Activated T-cell treated with anti-CD3 and anti-CD28 coated beads, Interleukin-2, amount 50 U/mL, for 1 hour (primary cell): ENCODE data around the gene CALHM4.

ENCODE experiments used
- DNase-seq: peaks from one replicate; pipeline ENCODE4 v3.0.0-alpha.2; 2020

The CALHM4 gene, protein sequence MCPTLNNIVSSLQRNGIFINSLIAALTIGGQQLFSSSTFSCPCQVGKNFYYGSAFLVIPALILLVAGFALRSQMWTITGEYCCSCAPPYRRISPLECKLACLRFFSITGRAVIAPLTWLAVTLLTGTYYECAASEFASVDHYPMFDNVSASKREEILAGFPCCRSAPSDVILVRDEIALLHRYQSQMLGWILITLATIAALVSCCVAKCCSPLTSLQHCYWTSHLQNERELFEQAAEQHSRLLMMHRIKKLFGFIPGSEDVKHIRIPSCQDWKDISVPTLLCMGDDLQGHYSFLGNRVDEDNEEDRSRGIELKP

DNA sequence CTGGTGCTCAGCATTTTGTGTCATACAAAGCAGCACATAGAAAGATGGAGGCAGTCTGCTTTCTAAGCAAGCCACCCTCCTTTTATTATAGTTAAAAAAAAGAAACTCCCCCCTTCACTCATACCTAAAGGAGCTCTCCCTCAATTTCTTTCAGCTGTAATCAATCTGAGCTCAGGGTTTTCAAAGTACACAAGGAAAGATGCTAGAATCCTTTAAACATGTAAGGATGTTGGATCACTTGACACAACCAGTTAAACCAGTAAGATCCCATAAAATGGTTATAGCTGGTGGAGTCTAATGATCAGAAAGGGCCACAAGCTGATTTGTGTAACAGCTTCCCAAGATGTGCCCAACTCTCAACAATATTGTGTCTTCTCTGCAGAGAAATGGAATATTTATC, at the start of gene CALHM4:
Gene CALHM4 (plus strand): TSS at position 301 of the 400 bp plus-strand sequence. CDS start 43 bp downstream, at position 344.
- DNase-seq = no peak

DNA sequence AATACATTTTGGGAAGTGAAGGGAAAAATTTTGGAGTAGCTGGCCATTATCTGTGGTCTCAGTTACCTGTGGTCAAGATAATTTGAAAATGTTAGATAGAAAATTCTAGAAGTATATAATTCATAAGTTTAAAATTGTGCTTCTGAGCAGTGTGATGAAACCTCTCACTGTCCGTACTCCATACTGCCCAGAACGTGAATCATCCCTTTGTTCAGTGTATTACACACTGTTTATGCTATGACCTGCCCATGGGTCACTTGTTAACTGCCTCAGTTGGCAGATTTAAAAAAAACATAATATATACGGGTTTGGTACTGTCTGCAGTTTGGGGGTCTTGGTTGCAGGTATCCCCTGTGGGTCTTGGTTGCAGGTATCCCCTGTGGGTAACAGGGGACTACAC, 46.2 kb upstream of the CALHM4 start:
- DNase-seq = no peak

GRCh38 chr6:116508527-116508926, 45.0 kb upstream of the CALHM4 start:
- no peak for DNase-seq

- DNase-seq = no peak
These were observed 42.0 kb upstream of the CALHM4 start, which contains the start of gene CALHM5 for GRCh38 chr6:116511424-116512110. TSS of gene CALHM5 (plus strand) at chr6:116511639. CDS start at chr6:116511697, 58 bp downstream.

GRCh38 chr6:116512111-116512559, 41.4 kb upstream of the CALHM4 start:
- no peak for DNase-seq

DNA sequence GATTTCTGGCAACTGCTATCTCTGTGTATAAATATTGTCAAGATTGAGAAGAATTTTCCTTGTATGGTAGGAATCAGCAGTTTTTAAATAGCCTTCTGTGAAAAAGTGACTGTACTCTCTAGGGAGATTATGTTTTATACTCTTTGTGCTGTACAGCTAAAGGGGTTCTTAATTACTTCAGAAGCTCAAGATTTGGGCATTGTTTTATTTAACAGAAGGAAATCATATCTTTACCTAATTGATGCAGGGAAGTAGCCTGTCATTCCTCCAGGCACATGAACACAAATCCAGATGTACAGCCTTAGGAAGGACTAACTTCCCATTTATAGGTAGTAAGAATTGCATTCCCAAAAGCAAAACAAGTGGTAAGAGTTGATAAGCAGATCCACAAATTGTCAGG, 40.8 kb upstream of the CALHM4 start:
- DNase-seq = no peak

GRCh38 chr6:116513224-116513875, 40.2 kb upstream of the CALHM4 start:
- no peak for DNase-seq

DNA sequence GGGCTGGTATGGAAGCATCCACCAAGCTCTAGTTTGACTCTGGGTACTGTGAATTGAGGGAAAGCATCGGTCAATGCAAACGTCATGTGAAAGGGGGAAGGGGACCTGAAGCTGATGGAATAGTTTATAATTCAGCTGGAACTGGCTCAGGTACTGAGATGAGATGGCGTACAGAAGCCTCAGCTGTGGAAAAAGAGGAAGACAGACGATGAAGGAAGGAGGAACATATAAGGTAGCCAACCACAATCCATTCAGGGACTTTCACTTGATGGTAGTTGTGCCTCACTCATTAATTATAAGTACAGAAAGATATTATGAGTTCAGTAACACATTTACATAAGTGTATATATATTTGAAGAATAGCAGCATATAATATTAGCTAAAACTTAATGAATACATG, 39.4 kb upstream of the CALHM4 start:
- DNase-seq = no peak

DNA sequence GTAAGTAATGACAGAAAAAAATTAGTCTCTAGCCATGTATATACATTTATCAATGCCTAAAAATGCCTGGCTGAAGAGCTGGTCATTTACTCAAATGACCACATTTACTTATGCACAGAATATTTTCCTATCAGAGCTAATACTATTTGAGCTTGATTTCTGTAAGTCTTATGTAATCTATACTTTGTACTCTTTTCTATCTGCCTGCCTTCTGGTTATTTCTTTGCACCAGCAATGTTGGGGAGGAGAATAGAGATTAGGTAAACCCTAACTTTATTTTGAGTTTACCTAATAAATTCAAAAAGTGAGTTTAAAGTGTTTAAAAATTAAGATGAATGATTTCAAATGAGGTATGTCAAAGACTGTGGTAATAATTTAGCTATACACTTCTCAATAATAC, 38.4 kb upstream of the CALHM4 start:
- DNase-seq = no peak

DNA sequence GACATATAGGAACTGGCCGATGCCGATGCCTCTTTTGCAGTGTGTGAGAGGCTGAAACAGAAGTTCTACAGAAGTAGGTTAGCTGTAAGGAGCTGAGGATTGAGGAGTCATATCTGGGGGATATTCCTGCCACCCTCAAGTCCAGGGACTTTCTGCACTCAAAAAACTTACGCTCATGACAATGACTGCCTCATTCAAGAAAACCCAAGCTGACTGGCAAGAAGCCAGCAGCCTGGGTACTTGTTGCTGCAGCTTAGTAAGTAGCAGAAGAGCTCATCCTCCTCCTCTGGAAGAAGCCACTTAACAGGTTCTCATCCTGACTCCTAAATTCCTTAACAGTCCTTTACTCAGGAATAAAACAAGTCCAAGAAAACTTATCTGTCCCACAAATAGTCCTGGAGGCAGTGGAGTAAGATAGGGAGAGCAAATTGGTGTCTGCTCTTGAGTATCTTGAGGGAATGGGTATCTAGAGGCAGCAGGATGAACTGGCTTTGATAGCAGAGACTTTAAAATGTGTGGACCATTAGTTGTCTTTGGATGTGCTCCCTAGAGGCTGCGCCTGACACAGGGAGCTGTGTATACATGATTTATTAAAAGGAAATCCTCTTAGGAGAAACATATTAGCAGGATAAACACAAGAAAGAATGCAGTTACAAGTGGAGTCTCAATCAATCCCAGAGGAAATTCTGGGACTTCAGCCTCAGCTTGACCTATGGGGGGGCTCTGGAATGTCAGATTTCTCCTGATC, 34.8 kb upstream of the CALHM4 start:
- DNase-seq = no peak

DNA sequence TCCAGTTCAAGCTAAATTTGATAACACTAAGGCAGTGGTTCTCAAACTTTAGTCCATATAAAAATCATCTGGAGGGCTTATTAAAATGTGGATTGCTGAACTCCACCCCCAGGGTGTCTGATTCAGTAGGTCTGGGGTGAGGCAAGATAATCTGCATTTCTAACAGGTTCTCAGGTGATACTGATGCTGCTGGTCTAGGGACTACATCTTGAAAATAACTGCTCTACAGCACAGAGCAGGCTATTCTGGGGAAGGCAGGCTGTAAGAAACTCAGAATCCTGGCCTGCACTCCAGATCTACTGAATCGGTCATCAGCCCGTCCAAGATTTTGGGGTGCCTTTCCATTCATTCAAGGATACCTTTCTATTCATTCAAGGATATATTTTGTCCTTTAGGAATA, 30.7 kb upstream of the CALHM4 start:
- DNase-seq = no peak

GRCh38 chr6:116524236-116524635, 29.3 kb upstream of the CALHM4 start:
- no peak for DNase-seq

GRCh38 chr6:116528133-116528532, 25.4 kb upstream of the CALHM4 start:
- no peak for DNase-seq

GRCh38 chr6:116528780-116529179, 24.8 kb upstream of the CALHM4 start:
- no peak for DNase-seq

GRCh38 chr6:116529466-116530290, 23.9 kb upstream of the CALHM4 start:
- DNase-seq = no peak

- DNase-seq = no peak
These were observed 23.1 kb upstream of the CALHM4 start for GRCh38 chr6:116530436-116530835.

DNA sequence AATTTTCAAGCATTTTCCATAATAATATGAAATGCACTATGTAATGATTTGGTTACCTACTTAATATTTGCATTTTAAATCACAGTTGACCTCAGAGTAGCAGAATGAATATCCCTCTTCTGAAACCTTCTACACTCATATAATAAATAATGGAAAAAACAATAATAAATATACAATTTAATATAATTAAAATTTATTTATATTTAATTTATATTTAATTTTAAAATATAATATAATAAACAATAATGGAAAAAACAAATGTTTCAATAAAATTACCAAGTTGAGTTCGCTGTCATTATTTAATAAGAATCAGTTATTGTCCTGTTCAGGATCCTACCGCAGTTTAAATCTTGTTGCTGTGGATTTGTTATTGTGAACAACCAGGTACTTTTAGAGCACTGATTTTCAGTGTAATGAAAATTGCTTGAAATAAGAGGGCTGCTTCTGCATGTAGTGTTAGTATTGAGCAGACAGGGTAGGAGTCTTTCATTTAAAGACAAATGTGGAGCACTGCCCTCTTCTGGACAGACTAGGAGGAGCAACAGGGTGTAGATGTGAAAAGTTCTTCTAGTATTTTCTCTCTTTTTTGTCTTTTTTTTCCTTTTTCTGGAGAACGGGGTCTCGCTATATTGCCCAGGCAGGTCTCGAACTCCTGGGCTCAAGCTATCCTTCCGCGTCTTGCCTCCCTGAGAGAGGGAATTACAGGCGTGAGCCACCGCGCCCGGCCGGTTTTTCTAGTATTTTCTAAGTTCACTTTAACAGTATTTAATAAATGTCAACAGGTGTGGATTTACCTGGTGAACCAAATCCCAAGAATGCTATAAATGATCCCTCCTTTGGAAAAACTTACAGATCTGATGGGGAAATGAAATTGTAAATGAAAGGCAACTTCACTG, 21.6 kb upstream of the CALHM4 start:
- peak; percentile 40 for DNase-seq

GRCh38 chr6:116533233-116533957, 20.2 kb upstream of the CALHM4 start:
- no peak for DNase-seq

DNA sequence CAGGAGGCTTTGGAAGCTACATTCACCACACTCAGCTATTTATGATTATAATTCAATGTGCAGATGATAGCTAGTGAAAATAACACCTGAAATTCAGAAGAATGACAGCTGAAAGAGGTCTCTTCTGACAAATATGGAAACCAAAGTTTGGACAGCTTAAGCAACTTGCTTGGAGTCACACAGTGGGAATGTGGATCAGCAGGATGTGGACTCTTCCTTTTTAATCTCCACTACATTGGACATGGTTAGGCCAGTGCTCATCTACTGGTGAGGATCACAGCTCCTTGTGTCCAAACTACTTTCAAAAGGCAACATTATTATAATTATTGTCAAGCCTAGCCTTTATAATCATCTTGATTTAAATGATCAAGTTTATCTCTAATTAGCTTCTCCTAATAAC, 18.4 kb upstream of the CALHM4 start:
- no peak for DNase-seq

DNA sequence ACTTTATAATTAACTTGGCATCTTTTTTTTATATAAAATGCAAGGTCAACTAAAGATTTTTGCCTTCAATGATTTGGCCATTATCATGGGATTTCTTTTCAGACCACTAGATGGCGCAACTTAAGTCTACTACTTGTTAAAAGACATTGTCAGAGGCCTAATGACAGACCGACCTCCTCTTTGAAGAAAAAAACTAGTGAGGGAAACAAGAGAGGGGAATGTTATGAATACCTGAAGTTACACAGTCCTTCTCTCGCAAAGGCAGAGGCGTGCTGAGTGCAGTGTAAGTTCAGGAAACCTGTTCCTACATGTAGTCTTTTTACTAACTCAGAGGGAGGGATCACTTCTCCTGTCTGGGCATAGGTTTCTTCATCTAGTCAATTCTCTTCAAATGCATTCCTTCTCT, 17.3 kb upstream of the CALHM4 start:
- peak; percentile 21 for DNase-seq
